Medulla oblongata (tissue), 1 donor: ENCODE data around the gene PCDH9.
A peak's percentile ranks its signal among the peaks of the same experiment; 100 is the strongest.

Experiments
- DNase-seq: peaks from one replicate; pipeline ENCODE4 v3.0.0-alpha.2; 2015; ENCODE audit errors: extremely low spot score

The PCDH9 gene

GRCh38 chr13:67033170-67033569 lies 197.0 kb downstream of the PCDH9 start:
- no peak for DNase-seq

DNA sequence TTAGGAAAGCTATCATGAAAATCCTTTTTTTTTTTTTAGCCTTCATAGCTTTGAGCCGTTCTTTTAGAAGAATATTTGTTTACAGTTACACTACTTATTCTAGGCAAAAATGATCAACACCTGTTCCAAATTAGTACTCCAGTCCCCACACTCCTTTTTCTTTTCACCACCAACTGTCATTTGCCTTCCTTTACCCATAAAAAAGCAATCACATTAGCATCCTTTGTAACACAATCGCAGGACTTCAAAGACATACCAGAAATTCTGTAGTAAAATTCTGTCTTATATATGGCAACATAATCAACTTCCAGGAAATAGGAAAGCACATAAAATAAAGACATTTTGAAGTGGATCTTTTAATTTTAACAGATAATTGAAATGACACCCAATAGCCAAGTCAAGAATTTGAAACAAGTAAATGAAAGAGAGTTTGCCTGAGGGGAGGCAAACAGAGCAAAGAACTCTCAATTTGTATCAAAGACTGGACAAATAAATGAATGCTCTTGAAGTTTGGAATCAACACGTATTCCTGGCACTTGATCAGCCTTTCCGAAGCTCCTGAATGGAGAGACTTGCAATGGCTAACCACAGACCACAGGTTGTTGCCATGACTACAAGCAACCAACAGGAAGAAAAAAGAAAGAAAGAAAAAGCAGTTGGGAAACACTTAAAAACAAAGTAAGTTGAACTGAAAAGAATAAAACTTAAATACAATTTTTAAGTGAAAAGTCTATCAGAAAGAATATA lies 206.8 kb downstream of the PCDH9 start:
- no peak for DNase-seq

DNA sequence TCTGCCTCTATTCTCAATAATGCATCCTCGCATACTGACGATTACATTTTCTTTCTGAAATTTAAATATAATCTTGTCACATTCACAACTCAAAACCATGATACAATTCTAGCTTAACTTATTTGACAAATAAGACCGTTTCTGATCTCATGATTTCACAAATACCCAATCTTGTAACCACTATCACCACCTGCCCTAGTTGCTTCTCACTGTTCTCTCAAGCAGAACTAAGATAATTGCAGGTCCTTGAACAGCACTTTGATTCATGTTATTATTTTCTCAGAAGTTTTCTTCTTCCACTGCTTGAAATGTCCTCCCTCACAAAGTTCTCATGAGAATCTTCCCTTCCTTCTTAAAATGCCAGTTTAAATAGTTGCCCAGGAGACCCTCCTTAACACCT lies 211.4 kb downstream of the PCDH9 start:
- no peak for DNase-seq

GRCh38 chr13:67017276-67017675 lies 212.9 kb downstream of the PCDH9 start:
- DNase-seq = no peak

DNA sequence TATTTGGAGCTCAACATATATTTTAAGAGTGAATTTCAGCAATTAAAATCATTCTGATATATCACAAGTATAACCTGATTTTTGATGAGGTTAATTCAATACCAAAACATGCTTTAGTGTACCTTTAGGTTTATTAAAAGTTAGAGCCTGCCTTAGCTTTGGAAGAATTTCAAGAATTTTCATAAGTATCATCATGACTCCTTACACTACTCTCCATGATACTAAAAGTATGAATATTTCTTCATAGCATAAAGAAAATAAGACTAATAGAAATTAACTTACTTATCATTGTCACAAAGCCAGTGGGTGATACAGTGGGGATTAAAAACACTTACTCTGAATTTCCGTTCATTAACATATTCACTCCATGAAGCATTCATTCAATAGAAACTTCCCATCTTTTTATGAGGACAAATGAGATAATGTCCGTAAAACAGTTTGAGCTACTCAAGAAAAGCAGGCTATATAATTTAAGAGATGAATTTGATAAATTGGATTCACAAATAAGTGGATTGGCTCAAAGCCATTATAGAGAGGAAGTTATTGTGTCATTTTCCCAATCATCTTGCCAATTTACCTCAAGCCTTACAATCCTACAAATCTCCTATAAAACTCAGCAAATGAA lies 214.0 kb downstream of the PCDH9 start:
- DNase-seq = no peak

DNA sequence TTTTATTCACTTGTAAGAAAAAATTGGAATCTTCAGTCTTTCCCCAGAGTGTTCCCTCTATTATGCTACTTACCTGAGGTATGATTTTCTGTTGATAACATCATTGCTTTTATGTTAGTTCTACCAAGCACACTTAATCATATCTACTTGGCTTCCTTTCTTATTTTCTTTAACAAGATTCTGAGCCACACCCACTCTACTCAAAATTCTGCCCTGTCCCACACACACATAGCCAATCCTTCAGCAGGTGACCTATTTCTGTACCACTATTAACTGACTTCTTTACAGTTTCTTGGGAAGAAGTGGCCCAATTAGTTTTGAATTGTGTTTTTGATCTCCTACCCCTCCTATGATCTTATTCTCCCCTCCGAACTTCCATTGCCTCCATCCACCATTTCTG lies 215.7 kb downstream of the PCDH9 start:
- no peak for DNase-seq

- DNase-seq = peak; percentile 60
Measured at GRCh38 chr13:67013709-67014108, 216.4 kb downstream of the PCDH9 start.

DNA sequence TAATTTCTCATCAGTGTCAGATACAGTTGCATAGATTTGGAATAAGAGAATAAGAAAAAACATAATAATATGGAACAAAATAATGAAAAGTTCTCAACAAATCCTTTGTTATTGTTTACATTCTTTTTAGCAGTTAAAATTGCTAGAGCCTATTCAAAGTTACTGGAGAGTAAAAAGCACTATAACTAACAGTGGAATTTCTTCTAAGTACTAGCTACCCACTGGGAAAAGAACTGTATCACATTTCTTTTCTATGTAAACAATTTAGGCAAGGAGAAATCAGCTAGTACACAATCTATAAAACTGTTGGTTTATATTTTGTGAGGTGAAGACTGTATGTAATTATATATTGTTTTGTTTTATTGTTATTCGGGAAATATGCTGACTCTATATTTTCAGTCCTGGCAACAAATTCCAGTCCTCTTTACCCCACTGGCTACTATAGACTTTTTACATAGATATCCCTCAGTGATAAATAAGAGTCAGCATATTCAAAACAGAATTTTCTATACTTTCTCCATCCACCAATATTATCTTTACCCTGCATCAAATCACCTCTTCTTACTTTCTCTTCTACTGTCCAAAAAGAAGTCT lies 222.0 kb downstream of the PCDH9 start:
- no peak for DNase-seq

DNA sequence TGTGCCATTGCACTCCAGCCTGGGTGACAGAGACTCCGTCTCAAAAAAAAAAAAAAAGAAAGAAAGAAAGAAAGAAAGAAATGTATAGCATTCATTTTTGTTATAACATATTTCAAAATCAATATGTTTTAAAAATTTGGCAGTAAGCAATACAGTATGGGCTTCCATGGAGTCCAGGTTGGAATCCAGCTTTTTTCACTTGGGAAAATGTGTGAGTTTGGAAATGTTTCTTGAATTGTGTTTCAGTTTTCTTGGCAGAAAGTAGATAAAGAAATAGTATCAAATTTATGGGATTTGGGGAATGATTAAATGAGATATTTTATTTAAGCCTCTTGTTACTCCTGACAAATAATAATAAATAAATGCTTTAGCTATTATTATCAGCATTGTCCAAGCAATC lies 225.6 kb downstream of the PCDH9 start:
- no peak for DNase-seq

DNA sequence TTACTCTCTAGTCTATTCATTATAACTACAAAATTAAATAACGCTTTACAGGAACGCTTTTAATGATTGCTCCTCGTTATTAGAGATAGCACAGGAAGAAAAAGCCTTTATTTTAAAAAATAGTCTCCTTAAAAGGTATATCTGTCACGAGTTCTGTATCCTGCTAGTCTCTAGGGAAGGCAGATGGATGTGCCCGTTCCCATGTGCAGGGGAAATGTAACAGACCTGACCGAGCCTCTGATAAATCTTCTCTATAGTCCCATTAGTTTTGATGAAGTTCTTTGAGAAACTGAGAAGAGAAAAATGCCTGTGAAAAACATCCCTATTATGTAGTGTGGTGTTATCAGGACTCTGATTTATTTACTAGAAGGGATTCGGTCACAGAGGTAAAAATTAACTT lies 226.4 kb downstream of the PCDH9 start:
- no peak for DNase-seq

- DNase-seq = peak; percentile 46
Measured at GRCh38 chr13:67001363-67001762, 228.8 kb downstream of the PCDH9 start.

- DNase-seq = no peak
Measured at GRCh38 chr13:66996503-66996902, 233.6 kb downstream of the PCDH9 start.

GRCh38 chr13:66995203-66995611 lies 234.9 kb downstream of the PCDH9 start:
- peak; percentile 32 for DNase-seq

GRCh38 chr13:66994517-66995202 lies 235.5 kb downstream of the PCDH9 start:
- DNase-seq = no peak

DNA sequence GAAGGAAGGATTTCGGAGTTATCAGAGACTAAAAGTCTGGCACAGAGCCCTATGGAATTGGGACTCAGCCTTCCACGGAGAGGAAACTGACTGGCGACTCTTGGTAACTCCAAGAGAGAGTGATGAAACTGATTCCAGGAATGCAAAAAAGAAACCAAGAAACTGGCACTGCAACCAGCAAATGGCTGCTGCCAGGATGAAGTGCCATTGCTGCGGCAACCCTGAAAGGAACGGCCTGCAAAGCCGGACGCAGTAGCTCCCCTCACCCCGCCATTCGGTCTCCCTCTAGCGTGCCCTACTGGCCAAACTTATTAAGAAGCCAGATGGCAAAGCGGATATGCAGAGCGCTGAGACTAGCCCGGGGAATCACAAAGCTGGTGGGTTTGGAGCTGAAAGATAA lies 236.0 kb downstream of the PCDH9 start:
- DNase-seq = peak; percentile 98

- no peak for DNase-seq
Measured at GRCh38 chr13:66992719-66993118, 237.4 kb downstream of the PCDH9 start.

GRCh38 chr13:66992183-66992582 lies 238.0 kb downstream of the PCDH9 start:
- DNase-seq = peak; percentile 83

- no peak for DNase-seq
Measured at GRCh38 chr13:66984241-66984640, 245.9 kb downstream of the PCDH9 start.

GRCh38 chr13:66981912-66982311 lies 248.2 kb downstream of the PCDH9 start:
- no peak for DNase-seq

- DNase-seq = no peak
Measured at GRCh38 chr13:66977161-66977560, 253.0 kb downstream of the PCDH9 start.

- no peak for DNase-seq
Measured at GRCh38 chr13:66974889-66975288, 255.2 kb downstream of the PCDH9 start.

- DNase-seq = no peak
Measured at GRCh38 chr13:66974174-66974573, 256.0 kb downstream of the PCDH9 start.

- no peak for DNase-seq
Measured at GRCh38 chr13:66972659-66973058, 257.5 kb downstream of the PCDH9 start.
